KG1 (cell line): ENCODE results near the gene HILPDA.
"Not testable (repeated sequence)": the region's sequence is repeated elsewhere in the genome, so short reads cannot be mapped to it uniquely, and the experiment has no call there.

Source experiments
- DNase-seq: peaks from one replicate; lab custom pipeline; 2025; lab: John Stamatoyannopoulos, UW

Gene HILPDA

GRCh38 chr7:128463345-128463744 is 7.7 kb downstream of the HILPDA start:
- not testable (repeated sequence) for DNase-seq

DNA sequence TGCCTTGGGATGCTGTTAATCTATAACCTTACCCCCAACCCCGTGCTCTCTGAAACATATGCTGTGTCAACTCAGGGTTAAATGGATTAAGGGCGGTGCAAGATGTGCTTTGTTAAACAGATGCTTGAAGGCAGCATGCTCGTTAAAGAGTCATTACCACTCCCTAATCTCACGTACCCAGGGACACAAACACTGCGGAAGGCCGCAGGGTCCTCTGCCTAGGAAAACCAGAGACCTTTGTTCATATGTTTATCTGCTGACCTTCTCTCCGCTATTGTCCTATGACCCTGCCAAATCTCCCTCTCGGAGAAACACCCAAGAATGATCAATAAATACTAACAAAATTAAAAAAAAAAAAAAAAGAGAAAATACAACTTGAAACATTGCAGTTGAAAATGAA is 8.3 kb downstream of the HILPDA start:
- DNase-seq = not testable (repeated sequence)

- not testable (repeated sequence) for DNase-seq
Observed at GRCh38 chr7:128466871-128467270, 11.2 kb downstream of the HILPDA start.

GRCh38 chr7:128476402-128477335 is 21.0 kb downstream of the HILPDA start, which contains the start of gene METTL2B:
TSS of gene METTL2B (plus strand) at chr7:128476748. CDS start at chr7:128476766, 18 bp downstream.
- peak; percentile 31 for DNase-seq

DNA sequence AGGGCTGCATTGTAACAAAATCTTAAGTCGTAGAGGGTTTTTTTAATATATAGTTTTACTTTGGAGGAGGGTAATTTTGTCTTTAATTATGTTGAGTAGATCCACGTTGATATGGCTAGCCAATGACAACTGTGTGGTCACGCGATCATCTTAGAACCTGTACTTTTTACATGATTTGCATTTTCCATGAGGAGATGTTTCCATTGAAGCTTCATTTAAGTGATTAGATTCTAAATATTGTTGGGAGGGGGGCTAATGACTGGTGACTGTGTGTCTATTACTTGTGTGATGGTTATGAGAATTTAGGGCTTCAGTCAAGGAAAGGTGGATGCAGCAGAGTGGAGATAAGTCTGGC is 21.6 kb downstream of the HILPDA start:
- not testable (repeated sequence) for DNase-seq

GRCh38 chr7:128479082-128479481 is 23.4 kb downstream of the HILPDA start:
- DNase-seq = not testable (repeated sequence)

DNA sequence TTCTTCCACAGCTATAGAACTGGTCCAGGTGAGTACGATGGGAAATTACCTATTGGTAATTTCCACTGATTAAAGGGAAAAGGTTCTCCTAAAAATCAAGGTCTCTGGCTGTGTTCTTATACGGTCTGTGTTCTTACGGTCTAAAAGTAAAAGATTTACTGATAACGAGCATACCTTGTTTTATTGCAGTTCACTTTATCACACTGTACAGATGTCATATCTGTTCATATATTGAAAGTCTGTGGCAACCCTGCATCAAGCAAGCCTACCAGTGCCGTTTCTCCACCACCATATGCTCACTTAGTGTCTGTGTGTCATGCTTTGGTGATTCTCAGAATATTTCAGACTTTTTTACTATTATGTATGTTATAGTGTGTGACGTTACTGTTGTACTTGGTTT is 32.5 kb downstream of the HILPDA start:
- DNase-seq = not testable (repeated sequence)

DNA sequence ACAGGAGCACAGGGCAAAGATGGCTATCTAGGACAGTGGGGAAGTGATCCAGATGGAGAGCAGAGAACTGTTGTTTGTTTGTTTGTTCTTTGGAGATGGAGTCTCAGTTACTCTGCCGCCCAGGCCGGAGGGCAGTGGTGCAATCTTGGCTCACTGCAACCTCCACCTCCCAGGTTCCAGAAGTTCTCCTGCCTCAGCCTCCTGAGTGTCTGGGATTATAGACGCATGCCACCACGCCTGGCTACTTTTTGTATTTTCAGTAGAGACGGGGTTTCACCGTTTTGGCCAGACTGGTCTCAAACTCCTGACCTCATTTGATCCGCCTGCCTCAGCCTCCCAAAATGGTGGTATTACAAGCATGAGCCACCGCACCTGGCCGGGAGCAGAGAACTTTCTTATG is 41.7 kb downstream of the HILPDA start:
- DNase-seq = no peak

- DNase-seq = not testable (repeated sequence)
Observed at GRCh38 chr7:128505416-128505815, 49.7 kb downstream of the HILPDA start.

GRCh38 chr7:128506819-128507218 is 51.1 kb downstream of the HILPDA start:
- not testable (repeated sequence) for DNase-seq

GRCh38 chr7:128507321-128507993 is 51.8 kb downstream of the HILPDA start:
- DNase-seq = not testable (repeated sequence)
